GM23338 (cell line): ENCODE measurements around the gene ARRB1. TPM values are rescaled to one million over a fixed set of nuclear protein-coding genes. Genes with fewer than 3 reads are reported as not detected.
"Not testable (repeated sequence)": the region's sequence is repeated elsewhere in the genome, so short reads cannot be mapped to it uniquely, and the experiment has no call there.

Experiments used
- ATAC-seq: fragments of 200-7000 bp; cut with Tn5 transposase; 3 replicates; pipeline ENCODE4 v1.9.1; 2020
- DNase-seq: peaks from one replicate; pipeline ENCODE4 v3.0.0-alpha.2; 2015; ENCODE audit warnings: low spot score
- H2AFZ ChIP-seq: fragments of 200-600 bp; sonication (generic); 2 replicates; pipeline ENCODE4 v1.8.0; 2016; ENCODE audit warnings: antibody characterized with exemption, mild to moderate bottlenecking, moderate library complexity
- H3F3A ChIP-seq: fragments of 200-600 bp; sonication (generic); replicated peaks from 2 replicates; pipeline ENCODE4 v1.8.0; 2017; ENCODE audit warnings: antibody characterized with exemption, mixed run types, low read depth
- H3K27ac ChIP-seq: fragments of 200-600 bp; sonication (generic); 2 replicates; pipeline ENCODE4 v1.6.1; 2016; ENCODE audit warnings: low read depth
- H3K27me3 ChIP-seq: fragments of 200-600 bp; sonication (generic); 2 replicates; pipeline ENCODE4 v1.8.0; 2016; ENCODE audit warnings: mild to moderate bottlenecking, mixed run types, moderate library complexity; ENCODE audit not compliant: insufficient read depth
- H3K36me3 ChIP-seq: fragments of 200-600 bp; sonication (generic); 2 replicates; pipeline ENCODE4 v1.8.0; 2016; ENCODE audit warnings: mild to moderate bottlenecking; ENCODE audit not compliant: insufficient read depth
- H3K4me1 ChIP-seq: fragments of 200-600 bp; sonication (generic); 2 replicates; pipeline ENCODE4 v1.8.0; 2016; ENCODE audit warnings: mild to moderate bottlenecking, moderate library complexity; ENCODE audit not compliant: insufficient read depth
- H3K4me2 ChIP-seq: fragments of 200-600 bp; sonication (generic); 2 replicates; pipeline ENCODE4 v1.7.1; 2017; ENCODE audit warnings: mixed run types
- H3K4me3 ChIP-seq: fragments of 200-600 bp; sonication (generic); 2 replicates; pipeline ENCODE4 v1.6.1; 2016; ENCODE audit warnings: mixed run types
- H3K79me2 ChIP-seq: fragments of 200-600 bp; sonication (generic); replicated peaks from 2 replicates; pipeline ENCODE4 v1.8.0; 2017; ENCODE audit warnings: mild to moderate bottlenecking; ENCODE audit not compliant: insufficient read depth
- H3K9me2 ChIP-seq: fragments of 200-600 bp; sonication (generic); 2 replicates; pipeline ENCODE4 v1.8.0; 2017; ENCODE audit not compliant: insufficient read depth
- H4K20me1 ChIP-seq: fragments of 200-600 bp; sonication (generic); replicated peaks from 2 replicates; pipeline ENCODE4 v1.8.0; 2017; ENCODE audit warnings: mild to moderate bottlenecking; ENCODE audit not compliant: insufficient read depth
- H3K27ac Mint-ChIP-seq: 2 replicates; pipeline ENCODE4 v1.8.0; 2020; ENCODE audit warnings: inconsistent platforms, mild to moderate bottlenecking, moderate library complexity, mixed read lengths
- H3K27me3 Mint-ChIP-seq: 3 replicates; pipeline ENCODE4 v1.8.0; 2022; ENCODE audit warnings: low read depth, mild to moderate bottlenecking, moderate library complexity, mixed read lengths, inconsistent platforms; ENCODE audit not compliant: insufficient read depth, poor library complexity
- H3K36me3 Mint-ChIP-seq: 3 replicates; pipeline ENCODE4 v1.8.0; 2021; ENCODE audit warnings: low read depth, mild to moderate bottlenecking, inconsistent platforms, moderate library complexity, mixed read lengths
- H3K4me1 Mint-ChIP-seq: 3 replicates; pipeline ENCODE4 v1.8.0; 2020; ENCODE audit warnings: mild to moderate bottlenecking, inconsistent platforms, mixed read lengths
- H3K4me3 Mint-ChIP-seq: 3 replicates; pipeline ENCODE4 v1.8.0; 2021; ENCODE audit warnings: moderate library complexity, mild to moderate bottlenecking, inconsistent platforms, mixed read lengths
- H3K9me3 Mint-ChIP-seq: 3 replicates; pipeline ENCODE4 v1.8.0; 2020; ENCODE audit warnings: moderate library complexity, mild to moderate bottlenecking, inconsistent platforms, mixed read lengths
- ZNF114 ChIP-seq: fragments of 250-450 bp; sonication (Bioruptor Pico); IDR thresholded peaks from 2 replicates; pipeline ENCODE4 v1.5.0; 2020; ENCODE audit warnings: mild to moderate bottlenecking, moderate library complexity
- polyA plus RNA-seq: library from polyadenylated mRNA; unstranded; fragments of >200 nt; fragmentation: Nextera tagmentation; extraction: Ambion mirVana; gene quantifications from 2 replicates; pipeline ENCODE4 v1.2.1, GENCODE V29; 2016
- total RNA-seq: library from RNA; depleted of rRNA; stranded (reverse); fragments of >200 nt; shearing (Covaris generic); gene quantifications from 2 replicates; pipeline ENCODE4 v1.2.3, GENCODE V29; 2014
- TF ChIP-seq, protein P1 (sequence below): fragments of 250-450 bp; sonication (Bioruptor Pico); IDR thresholded peaks from 2 replicates; pipeline ENCODE4 v1.5.0; 2020; ENCODE audit warnings: mild to moderate bottlenecking, moderate library complexity
- TF ChIP-seq, protein P2 (sequence below): IDR thresholded peaks from one replicate; pipeline ENCODE4 v1.6.1; 2018; ENCODE audit warnings: antibody characterized with exemption; ENCODE audit not compliant: unreplicated experiment

Gene ARRB1
- total and polyA plus RNA-seq, 2 experiments from 2014 or later: 6.3 to 11.1 TPM

DNA sequence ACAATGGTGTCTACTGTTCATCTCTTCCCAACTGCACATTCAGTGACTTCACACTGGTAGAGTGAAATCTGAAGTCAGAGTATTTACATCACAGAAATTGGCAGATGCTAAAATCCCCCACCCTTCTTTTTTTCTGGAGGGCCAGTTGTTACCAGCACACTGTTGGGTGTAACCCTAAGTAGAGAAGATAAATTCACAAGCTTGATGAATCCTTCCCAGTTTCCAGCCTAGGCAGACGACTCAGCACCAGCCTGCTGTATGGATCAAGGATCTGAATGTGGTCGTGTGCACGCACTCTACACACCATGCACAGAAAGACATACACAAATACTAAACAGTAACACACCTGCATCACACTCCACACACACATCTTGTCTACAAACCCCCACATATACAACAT, 46.0 kb downstream of the ARRB1 start (continued):
- TF ChIP-seq, protein P1, sequence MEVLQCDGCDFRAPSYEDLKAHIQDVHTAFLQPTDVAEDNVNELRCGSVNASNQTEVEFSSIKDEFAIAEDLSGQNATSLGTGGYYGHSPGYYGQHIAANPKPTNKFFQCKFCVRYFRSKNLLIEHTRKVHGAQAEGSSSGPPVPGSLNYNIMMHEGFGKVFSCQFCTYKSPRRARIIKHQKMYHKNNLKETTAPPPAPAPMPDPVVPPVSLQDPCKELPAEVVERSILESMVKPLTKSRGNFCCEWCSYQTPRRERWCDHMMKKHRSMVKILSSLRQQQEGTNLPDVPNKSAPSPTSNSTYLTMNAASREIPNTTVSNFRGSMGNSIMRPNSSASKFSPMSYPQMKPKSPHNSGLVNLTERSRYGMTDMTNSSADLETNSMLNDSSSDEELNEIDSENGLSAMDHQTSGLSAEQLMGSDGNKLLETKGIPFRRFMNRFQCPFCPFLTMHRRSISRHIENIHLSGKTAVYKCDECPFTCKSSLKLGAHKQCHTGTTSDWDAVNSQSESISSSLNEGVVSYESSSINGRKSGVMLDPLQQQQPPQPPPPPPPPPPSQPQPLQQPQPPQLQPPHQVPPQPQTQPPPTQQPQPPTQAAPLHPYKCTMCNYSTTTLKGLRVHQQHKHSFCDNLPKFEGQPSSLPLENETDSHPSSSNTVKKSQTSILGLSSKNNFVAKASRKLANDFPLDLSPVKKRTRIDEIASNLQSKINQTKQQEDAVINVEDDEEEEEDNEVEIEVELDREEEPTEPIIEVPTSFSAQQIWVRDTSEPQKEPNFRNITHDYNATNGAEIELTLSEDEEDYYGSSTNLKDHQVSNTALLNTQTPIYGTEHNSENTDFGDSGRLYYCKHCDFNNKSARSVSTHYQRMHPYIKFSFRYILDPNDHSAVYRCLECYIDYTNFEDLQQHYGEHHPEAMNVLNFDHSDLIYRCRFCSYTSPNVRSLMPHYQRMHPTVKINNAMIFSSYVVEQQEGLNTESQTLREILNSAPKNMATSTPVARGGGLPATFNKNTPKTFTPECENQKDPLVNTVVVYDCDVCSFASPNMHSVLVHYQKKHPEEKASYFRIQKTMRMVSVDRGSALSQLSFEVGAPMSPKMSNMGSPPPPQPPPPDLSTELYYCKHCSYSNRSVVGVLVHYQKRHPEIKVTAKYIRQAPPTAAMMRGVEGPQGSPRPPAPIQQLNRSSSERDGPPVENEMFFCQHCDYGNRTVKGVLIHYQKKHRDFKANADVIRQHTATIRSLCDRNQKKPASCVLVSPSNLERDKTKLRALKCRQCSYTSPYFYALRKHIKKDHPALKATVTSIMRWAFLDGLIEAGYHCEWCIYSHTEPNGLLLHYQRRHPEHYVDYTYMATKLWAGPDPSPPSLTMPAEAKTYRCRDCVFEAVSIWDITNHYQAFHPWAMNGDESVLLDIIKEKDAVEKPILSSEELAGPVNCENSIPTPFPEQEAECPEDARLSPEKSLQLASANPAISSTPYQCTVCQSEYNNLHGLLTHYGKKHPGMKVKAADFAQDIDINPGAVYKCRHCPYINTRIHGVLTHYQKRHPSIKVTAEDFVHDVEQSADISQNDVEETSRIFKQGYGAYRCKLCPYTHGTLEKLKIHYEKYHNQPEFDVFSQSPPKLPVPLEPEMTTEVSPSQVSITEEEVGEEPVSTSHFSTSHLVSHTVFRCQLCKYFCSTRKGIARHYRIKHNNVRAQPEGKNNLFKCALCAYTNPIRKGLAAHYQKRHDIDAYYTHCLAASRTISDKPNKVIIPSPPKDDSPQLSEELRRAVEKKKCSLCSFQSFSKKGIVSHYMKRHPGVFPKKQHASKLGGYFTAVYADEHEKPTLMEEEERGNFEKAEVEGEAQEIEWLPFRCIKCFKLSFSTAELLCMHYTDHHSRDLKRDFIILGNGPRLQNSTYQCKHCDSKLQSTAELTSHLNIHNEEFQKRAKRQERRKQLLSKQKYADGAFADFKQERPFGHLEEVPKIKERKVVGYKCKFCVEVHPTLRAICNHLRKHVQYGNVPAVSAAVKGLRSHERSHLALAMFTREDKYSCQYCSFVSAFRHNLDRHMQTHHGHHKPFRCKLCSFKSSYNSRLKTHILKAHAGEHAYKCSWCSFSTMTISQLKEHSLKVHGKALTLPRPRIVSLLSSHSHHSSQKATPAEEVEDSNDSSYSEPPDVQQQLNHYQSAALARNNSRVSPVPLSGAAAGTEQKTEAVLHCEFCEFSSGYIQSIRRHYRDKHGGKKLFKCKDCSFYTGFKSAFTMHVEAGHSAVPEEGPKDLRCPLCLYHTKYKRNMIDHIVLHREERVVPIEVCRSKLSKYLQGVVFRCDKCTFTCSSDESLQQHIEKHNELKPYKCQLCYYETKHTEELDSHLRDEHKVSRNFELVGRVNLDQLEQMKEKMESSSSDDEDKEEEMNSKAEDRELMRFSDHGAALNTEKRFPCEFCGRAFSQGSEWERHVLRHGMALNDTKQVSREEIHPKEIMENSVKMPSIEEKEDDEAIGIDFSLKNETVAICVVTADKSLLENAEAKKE (CRISPR knock-in tag): no peak
- TF ChIP-seq, protein P2, sequence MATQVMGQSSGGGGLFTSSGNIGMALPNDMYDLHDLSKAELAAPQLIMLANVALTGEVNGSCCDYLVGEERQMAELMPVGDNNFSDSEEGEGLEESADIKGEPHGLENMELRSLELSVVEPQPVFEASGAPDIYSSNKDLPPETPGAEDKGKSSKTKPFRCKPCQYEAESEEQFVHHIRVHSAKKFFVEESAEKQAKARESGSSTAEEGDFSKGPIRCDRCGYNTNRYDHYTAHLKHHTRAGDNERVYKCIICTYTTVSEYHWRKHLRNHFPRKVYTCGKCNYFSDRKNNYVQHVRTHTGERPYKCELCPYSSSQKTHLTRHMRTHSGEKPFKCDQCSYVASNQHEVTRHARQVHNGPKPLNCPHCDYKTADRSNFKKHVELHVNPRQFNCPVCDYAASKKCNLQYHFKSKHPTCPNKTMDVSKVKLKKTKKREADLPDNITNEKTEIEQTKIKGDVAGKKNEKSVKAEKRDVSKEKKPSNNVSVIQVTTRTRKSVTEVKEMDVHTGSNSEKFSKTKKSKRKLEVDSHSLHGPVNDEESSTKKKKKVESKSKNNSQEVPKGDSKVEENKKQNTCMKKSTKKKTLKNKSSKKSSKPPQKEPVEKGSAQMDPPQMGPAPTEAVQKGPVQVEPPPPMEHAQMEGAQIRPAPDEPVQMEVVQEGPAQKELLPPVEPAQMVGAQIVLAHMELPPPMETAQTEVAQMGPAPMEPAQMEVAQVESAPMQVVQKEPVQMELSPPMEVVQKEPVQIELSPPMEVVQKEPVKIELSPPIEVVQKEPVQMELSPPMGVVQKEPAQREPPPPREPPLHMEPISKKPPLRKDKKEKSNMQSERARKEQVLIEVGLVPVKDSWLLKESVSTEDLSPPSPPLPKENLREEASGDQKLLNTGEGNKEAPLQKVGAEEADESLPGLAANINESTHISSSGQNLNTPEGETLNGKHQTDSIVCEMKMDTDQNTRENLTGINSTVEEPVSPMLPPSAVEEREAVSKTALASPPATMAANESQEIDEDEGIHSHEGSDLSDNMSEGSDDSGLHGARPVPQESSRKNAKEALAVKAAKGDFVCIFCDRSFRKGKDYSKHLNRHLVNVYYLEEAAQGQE: no peak
- TF ChIP-seq ZNF114 (CRISPR knock-in tag): no peak

DNA sequence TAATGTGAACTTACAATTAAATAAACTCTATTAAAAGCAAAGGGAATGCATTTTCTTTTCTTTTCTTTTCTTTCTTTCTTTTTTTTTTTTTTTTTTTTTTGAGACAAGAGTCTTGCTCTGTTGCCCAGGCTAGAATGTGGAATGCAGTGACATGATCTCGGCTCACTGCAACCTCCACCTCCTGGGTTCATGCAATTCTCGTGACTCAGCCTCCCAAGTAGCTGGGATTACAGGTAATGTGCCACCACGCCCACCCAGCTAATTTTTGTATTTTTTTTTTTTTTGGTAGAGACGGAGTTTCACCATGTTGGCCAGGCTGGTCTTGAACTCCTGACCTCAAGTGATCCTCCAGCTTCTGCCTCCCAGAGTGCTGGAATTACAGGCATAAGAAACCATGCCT, 46.5 kb downstream of the ARRB1 start:
- not testable (repeated sequence) for H3F3A ChIP-seq, H3K4me3 ChIP-seq, H3K36me3 ChIP-seq, H3K27ac Mint-ChIP-seq, H3K27ac ChIP-seq, ATAC-seq, H3K27me3 ChIP-seq, H3K79me2 ChIP-seq, H4K20me1 ChIP-seq, H3K4me2 ChIP-seq, H3K4me3 Mint-ChIP-seq, H2AFZ ChIP-seq, H3K36me3 Mint-ChIP-seq, H3K9me2 ChIP-seq, H3K4me1 ChIP-seq, DNase-seq, H3K9me3 Mint-ChIP-seq
- H3K4me1 Mint-ChIP-seq: peaks cover 53% of the 10 kb centered on the region
- H3K27me3 Mint-ChIP-seq: peaks cover 12% of the 10 kb centered on the region
